ENCODE results near the gene TTLL12.

DNA sequence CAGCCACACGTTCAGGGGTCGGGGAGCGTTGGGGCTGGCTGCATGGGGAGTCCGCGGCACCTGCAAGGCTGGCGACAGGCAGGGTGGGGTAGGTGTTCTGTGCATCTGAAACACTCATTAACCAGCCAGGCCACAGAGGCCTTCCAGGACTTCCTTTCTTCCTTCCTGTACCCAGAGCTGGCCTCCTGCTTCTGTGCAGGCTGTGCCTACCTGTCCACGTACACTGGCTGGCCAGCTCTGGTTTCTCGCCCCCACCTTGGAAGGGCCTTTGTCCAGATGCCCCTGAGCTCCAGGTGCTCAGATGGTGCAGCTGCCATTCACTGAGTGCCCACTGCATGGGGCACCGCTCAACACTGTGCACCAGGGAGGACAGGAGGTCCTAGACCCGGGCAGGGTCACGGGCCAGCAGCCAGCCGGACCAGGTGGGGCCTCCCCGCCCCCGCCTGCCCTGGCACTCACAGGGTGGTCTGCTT is 15.9 kb downstream of the TTLL12 start:
- TF ChIP-seq, protein P1, sequence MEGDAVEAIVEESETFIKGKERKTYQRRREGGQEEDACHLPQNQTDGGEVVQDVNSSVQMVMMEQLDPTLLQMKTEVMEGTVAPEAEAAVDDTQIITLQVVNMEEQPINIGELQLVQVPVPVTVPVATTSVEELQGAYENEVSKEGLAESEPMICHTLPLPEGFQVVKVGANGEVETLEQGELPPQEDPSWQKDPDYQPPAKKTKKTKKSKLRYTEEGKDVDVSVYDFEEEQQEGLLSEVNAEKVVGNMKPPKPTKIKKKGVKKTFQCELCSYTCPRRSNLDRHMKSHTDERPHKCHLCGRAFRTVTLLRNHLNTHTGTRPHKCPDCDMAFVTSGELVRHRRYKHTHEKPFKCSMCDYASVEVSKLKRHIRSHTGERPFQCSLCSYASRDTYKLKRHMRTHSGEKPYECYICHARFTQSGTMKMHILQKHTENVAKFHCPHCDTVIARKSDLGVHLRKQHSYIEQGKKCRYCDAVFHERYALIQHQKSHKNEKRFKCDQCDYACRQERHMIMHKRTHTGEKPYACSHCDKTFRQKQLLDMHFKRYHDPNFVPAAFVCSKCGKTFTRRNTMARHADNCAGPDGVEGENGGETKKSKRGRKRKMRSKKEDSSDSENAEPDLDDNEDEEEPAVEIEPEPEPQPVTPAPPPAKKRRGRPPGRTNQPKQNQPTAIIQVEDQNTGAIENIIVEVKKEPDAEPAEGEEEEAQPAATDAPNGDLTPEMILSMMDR (IDR thresholded peaks at IDR 0.05): no peak
- TF ChIP-seq POLR2A (IDR thresholded peaks at IDR 0.05): no peak
